DND-41 (cell line): ENCODE data around the gene FEM1B.

ENCODE experiments used
- CTCF ChIP-seq: IDR thresholded peaks from 2 replicates; pipeline ENCODE4 v1.5.1; 2012; ENCODE audit warnings: borderline replicate concordance, low read length, moderate library complexity, mild to moderate bottlenecking; ENCODE audit not compliant: poor library complexity, severe bottlenecking; ENCODE audit errors: extremely low read depth
- EZH2 ChIP-seq: IDR thresholded peaks from 3 replicates; pipeline ENCODE4 v1.6.1; 2012; ENCODE audit warnings: borderline replicate concordance, low read depth, mild to moderate bottlenecking, moderate library complexity, low read length, inconsistent platforms; ENCODE audit not compliant: severe bottlenecking

- TF ChIP-seq CTCF, result no peak
- no peak for TF ChIP-seq EZH2
These were observed 16.3 kb upstream of the FEM1B start for GRCh38 chr15:68261241-68261640.
